NT2/D1 (cell line): ENCODE data around the gene ARFGEF3.
"Not testable (repeated sequence)": the region's sequence is repeated elsewhere in the genome, so short reads cannot be mapped to it uniquely, and the experiment has no call there.

Experiments used
- DNase-seq: peaks from one replicate; pipeline ENCODE4 v3.0.0-alpha.2; 2011; ENCODE audit warnings: low read depth, low spot score
- H3K27me3 ChIP-seq: 2 replicates; pipeline ENCODE4 v1.6.0; 2011; ENCODE audit warnings: mild to moderate bottlenecking; ENCODE audit not compliant: insufficient read length, insufficient read depth
- H3K36me3 ChIP-seq: 2 replicates; pipeline ENCODE4 v1.6.1; 2011; ENCODE audit warnings: mild to moderate bottlenecking, low read length, mixed read lengths; ENCODE audit not compliant: insufficient read depth, insufficient read length
- H3K4me1 ChIP-seq: 2 replicates; pipeline ENCODE4 v1.5.1; 2011; ENCODE audit not compliant: insufficient read depth, insufficient read length
- H3K4me3 ChIP-seq: 2 replicates; pipeline ENCODE4 v1.5.1; 2011; ENCODE audit warnings: low read depth; ENCODE audit not compliant: insufficient read length
- H3K9ac ChIP-seq: 2 replicates; pipeline ENCODE4 v1.6.0; 2011; ENCODE audit warnings: low read depth; ENCODE audit not compliant: insufficient read length
- H3K9me3 ChIP-seq: 2 replicates; pipeline ENCODE4 v1.5.1; 2011; ENCODE audit warnings: mild to moderate bottlenecking, low read length; ENCODE audit not compliant: insufficient read depth
- SUZ12 ChIP-seq: IDR thresholded peaks from 2 replicates; pipeline ENCODE4 v1.6.1; 2011; ENCODE audit not compliant: insufficient read length, insufficient read depth; ENCODE audit errors: extremely low read depth
- YY1 ChIP-seq: IDR thresholded peaks from 2 replicates; pipeline ENCODE4 v1.6.1; 2011; ENCODE audit not compliant: insufficient read length, insufficient read depth
- ZNF274 ChIP-seq: IDR thresholded peaks from 2 replicates; pipeline ENCODE4 v1.6.1; 2011; ENCODE audit warnings: mild to moderate bottlenecking, low read depth, low read length

Gene ARFGEF3

DNA sequence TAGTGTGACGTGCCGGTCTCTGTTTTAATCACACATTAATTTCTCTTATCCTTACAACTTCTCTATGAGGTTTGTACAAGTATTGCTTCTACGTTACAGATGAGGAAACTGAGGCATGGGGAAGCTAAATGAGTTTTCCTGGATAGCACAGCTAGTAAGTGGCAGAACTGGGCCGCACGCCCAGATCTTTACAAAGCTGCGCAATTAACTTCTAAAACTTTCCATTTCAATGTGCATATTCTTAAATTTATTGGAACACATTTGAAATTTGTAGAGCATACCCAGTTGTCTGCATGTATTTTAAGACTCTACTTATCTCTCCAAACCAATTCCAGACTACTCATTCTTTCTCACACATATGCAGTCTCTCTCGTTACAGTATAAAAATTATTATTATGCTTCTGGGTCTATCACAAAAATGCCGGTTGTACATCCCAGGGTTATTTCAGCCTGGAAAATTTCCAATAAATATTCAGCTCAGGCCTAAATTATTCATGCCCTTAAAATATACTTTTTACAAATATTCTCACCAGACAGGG lies 44.3 kb upstream of the ARFGEF3 start:
- TF ChIP-seq ZNF274 (no peak), SUZ12 (no peak), YY1 (no peak)

DNA sequence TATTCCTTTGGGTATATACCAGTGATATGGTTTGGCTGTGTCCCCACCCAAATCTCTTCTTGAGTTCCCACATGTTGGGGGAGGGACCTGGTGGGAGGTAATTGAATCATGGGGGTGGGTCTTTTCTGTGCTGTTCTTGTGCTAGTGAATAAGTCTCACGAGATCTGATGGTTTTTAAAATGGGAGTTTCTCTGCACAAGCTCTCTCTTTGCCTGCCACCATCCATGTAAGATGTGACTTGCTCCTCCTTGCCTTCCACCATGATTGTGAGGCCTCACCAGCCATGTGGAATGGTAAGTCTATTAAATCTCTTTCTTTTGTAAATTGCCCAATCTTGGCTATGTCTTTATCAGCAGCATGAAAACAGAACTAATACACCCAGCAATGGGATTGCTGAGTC lies 42.5 kb upstream of the ARFGEF3 start:
- H3K4me3 ChIP-seq, H3K9me3 ChIP-seq, H3K4me1 ChIP-seq: not testable (repeated sequence)

More for the DNA sequence above, 44.3 kb upstream of the ARFGEF3 start:
- Histone ChIP-seq H3K9ac (no peak overlapping the region), H3K4me1 (no peaks in the 10 kb centered on the region), H3K36me3 (no peaks in the 10 kb centered on the region), H3K27me3 (no peaks in the 10 kb centered on the region), H3K4me3 (no peak overlapping the region), H3K9me3 (no peaks in the 10 kb centered on the region)
- no peak for DNase-seq

DNA sequence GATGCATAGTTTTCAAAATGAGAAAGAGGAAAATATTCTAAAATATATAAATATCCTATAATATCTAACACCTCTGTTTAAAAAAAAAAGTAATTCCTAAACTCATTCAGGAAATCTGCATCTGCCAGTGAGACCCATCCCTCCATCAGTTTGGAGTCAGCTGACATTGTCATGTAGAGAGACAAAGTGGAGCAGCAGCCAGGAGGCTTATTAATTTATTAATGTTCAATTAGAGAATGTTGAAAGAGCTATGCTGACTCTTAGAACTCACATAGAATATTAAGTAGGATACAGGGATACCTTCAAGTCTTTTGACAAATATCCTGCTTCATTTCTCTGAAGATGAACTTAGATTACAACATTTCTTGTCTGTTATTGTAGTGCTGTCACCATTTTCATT lies 41.8 kb upstream of the ARFGEF3 start:
- Histone ChIP-seq H3K9ac (no peak overlapping the region), H3K9me3 (no peaks in the 10 kb centered on the region), H3K27me3 (no peaks in the 10 kb centered on the region), H3K4me1 (no peaks in the 10 kb centered on the region), H3K36me3 (no peaks in the 10 kb centered on the region), H3K4me3 (no peak overlapping the region)
- no peak for TF ChIP-seq YY1
- no peak for TF ChIP-seq ZNF274
- TF ChIP-seq SUZ12 = no peak
- DNase-seq = no peak

More for the DNA sequence above, 42.5 kb upstream of the ARFGEF3 start:
- not testable (repeated sequence) for H3K27me3 ChIP-seq, H3K9ac ChIP-seq, H3K36me3 ChIP-seq, DNase-seq

DNA sequence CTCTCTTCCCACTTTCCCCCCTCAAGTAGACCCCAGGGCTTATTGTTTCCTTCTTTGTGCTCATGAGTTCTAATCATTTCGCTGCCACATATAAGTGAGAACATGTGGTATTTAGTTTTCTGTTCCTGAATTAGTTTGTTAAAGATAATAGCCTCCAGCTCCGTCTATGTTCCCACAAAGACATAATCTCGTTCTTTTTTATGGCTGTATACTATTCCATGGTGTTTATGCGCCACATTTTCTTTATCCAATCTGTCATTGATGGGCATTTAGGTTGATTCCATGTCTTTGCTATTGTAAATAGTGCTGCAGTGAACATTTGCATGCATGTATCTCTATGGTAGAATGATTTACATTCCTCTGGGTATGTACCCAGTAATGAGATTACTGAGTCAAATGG lies 37.6 kb upstream of the ARFGEF3 start:
- DNase-seq = no peak
- H3K4me3 ChIP-seq = no peak overlapping the region
- H3K27me3 ChIP-seq = no peaks in the 10 kb centered on the region
- TF ChIP-seq ZNF274 (no peak), SUZ12 (no peak), YY1 (no peak)
- H3K36me3 ChIP-seq = no peaks in the 10 kb centered on the region
- no peak overlapping the region for H3K9ac ChIP-seq
- H3K9me3 ChIP-seq = no peaks in the 10 kb centered on the region
- no peaks in the 10 kb centered on the region for H3K4me1 ChIP-seq

DNA sequence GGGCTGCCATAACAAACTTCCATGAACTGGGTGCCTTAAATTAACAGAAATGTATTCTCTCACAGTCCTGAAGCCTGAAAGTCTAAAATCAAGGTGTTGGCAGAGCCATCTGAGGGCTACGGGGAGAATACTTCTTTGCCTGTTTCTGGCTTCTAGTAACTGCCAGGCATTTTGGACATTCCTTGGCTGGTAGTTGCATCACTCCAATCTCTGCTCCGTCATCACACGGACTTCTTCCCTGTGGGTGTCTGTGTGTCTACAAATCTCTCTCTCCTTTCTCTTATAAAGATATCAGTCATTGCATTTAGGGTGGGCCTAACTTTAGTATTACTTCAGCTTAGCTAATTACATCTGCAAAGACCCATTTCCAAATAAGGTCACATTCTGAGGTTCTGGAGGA lies 33.6 kb upstream of the ARFGEF3 start:
- Histone ChIP-seq H3K4me3 (no peak overlapping the region), H3K27me3 (no peaks in the 10 kb centered on the region), H3K4me1 (no peaks in the 10 kb centered on the region), H3K9ac (no peak overlapping the region), H3K9me3 (no peaks in the 10 kb centered on the region), H3K36me3 (no peaks in the 10 kb centered on the region)
- no peak for TF ChIP-seq ZNF274
- no peak for TF ChIP-seq YY1
- DNase-seq = no peak

DNA sequence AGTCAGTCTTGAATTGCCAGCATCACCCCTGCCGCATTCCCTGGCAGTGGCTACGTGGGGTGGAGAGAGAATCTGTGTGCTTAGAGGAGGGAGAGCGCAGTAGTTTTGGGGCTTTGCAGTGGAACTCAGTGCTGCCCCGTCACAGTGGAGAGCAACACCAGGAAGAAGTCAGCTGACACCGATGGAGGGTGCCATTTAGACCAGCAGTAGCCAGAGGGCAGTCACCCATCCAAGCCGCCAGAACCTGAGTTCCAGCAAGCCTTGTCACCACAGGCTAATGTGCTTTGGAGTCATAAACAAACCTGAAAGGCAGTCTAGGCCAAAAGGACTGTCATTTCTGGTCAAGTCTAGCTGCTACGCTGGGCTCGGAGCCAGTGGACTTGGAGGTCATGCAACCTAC lies 32.5 kb upstream of the ARFGEF3 start:
- no peaks in the 10 kb centered on the region for H3K9me3 ChIP-seq

DNA sequence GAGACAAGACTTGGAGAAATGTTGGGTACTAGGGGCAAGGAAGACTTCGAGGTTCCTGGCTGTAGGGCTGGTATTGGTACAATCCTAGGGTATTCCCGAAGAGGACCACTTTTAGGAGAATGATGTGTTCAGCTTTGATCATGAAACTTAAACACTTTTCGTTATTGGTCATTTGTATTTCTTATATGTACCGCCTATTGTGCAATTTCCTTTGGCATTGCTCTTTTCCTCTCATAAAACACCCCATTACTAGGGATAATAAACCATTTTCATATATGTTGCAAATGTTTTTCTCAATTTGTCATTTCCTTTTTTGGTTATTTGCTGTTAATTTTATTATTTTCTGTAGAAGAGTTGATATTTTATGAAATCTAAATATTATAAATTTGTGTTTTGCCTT lies 18.9 kb upstream of the ARFGEF3 start:
- no peak overlapping the region for H3K9ac ChIP-seq
- H3K9me3 ChIP-seq = no peaks in the 10 kb centered on the region
- no peaks in the 10 kb centered on the region for H3K4me1 ChIP-seq
- no peak overlapping the region for H3K4me3 ChIP-seq
- TF ChIP-seq ZNF274 = no peak
- TF ChIP-seq SUZ12 = no peak
- no peak for TF ChIP-seq YY1
- no peak for DNase-seq
- H3K36me3 ChIP-seq = no peaks in the 10 kb centered on the region
- H3K27me3 ChIP-seq = no peaks in the 10 kb centered on the region

More for the DNA sequence above, 32.5 kb upstream of the ARFGEF3 start:
- TF ChIP-seq ZNF274 (no peak), YY1 (no peak), SUZ12 (no peak)
- Histone ChIP-seq H3K36me3 (no peaks in the 10 kb centered on the region), H3K4me3 (no peak overlapping the region), H3K27me3 (no peaks in the 10 kb centered on the region), H3K4me1 (no peaks in the 10 kb centered on the region), H3K9ac (no peak overlapping the region)
- DNase-seq = no peak

DNA sequence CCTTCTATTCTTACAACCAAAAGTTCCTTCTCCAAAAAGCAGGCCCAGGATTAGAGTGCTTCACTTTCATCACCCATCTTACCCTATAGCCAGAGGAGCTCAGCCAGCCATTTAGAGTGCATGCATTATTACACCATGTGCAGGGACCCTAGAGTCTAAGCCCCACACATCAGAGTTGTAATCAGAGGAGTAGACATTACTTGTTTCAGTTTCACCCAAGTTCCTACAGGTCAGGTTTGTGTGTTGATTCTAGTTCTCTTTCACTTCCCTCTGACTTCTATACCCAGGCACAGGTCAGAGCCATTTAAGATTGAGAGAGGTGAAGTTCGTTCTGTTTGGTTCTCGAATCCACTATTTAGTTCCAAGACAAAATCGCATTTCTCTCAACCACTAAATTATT lies 16.3 kb upstream of the ARFGEF3 start:
- TF ChIP-seq YY1 = no peak
- no peaks in the 10 kb centered on the region for H3K9me3 ChIP-seq
- no peak for DNase-seq
- H3K4me3 ChIP-seq = no peak overlapping the region
- H3K9ac ChIP-seq = no peak overlapping the region
- no peaks in the 10 kb centered on the region for H3K36me3 ChIP-seq
- H3K27me3 ChIP-seq = no peaks in the 10 kb centered on the region
- no peaks in the 10 kb centered on the region for H3K4me1 ChIP-seq
